SK-N-SH (cell line): ENCODE results near the gene PANK4. TPM values are rescaled to one million over a fixed set of nuclear protein-coding genes. Genes with fewer than 3 reads are reported as not detected.
A peak's percentile ranks its signal among the peaks of the same experiment; 100 is the strongest.

ENCODE experiments used
- CTCF ChIA-PET: fragments of 300-600, 350-600 bp; formaldehyde crosslinking; extraction: SDS; loops from one replicate; lab custom pipeline; 2021; lab: Yijun Ruan, JAX
- POLR2A ChIA-PET: fragments of 350-600 bp; sonication (Branson Sonifier 250); formaldehyde crosslinking; extraction: SDS; loops from one replicate; lab custom pipeline; 2020; ENCODE audit warnings: antibody characterized with exemption, inconsistent platforms; lab: Yijun Ruan, JAX
- DNase-seq: peaks from one replicate; pipeline ENCODE4 v3.0.0; 2012
- H2AFZ ChIP-seq: fragments of 200-600 bp; sonication (generic); 2 replicates; pipeline ENCODE4 v1.8.1; 2016; ENCODE audit warnings: antibody characterized with exemption, mild to moderate bottlenecking, low read depth
- H3F3A ChIP-seq: fragments of 200-600 bp; sonication (generic); replicated peaks from 2 replicates; pipeline ENCODE3; 2016; ENCODE audit warnings: antibody characterized with exemption, mild to moderate bottlenecking; ENCODE audit not compliant: insufficient read depth
- H3K27ac ChIP-seq, 2 experiments: fragments of 200-500 bp in 1 of 2; fragments of 200-600 bp in 1 of 2; sonication (Bioruptor generic) in 1 of 2; sonication (generic), shearing (Covaris generic) in 1 of 2; 2 replicates each; pipeline versions ENCODE4 v1.5.1 to v1.6.1; 2014 to 2016; ENCODE audit warnings: low read depth in 2 of 2, inconsistent platforms in 1 of 2, low read length in 1 of 2, mild to moderate bottlenecking in 1 of 2, mixed read lengths in 1 of 2
- H3K27me3 ChIP-seq: fragments of 200-600 bp; sonication (generic), shearing (Covaris generic); 2 replicates; pipeline ENCODE4 v1.6.1; 2016; ENCODE audit warnings: mixed run types; ENCODE audit not compliant: insufficient read depth
- H3K36me3 ChIP-seq, 2 experiments: fragments of 200-500 bp in 1 of 2; fragments of 200-600 bp in 1 of 2; sonication (Bioruptor generic) in 1 of 2; sonication (generic) in 1 of 2; replicated peaks in 1 of 2; 2 replicates each; pipeline versions ENCODE3 to v1.5.1; 2014 to 2016; ENCODE audit warnings: low read length in 1 of 2, mild to moderate bottlenecking in 1 of 2; ENCODE audit not compliant: insufficient read depth in 2 of 2, control insufficient read depth in 1 of 2
- H3K4me1 ChIP-seq, 2 experiments: fragments of 200-500 bp in 1 of 2; fragments of 200-600 bp in 1 of 2; sonication (Bioruptor generic) in 1 of 2; sonication (generic), shearing (Covaris generic) in 1 of 2; 2 replicates each; pipeline versions ENCODE4 v1.5.1 to v1.6.1; 2014 to 2016; ENCODE audit warnings: low read depth in 1 of 2, low read length in 1 of 2, mixed run types in 1 of 2; ENCODE audit not compliant: insufficient read depth in 2 of 2, control insufficient read depth in 1 of 2
- H3K4me2 ChIP-seq: fragments of 200-600 bp; sonication (generic), shearing (Covaris generic); 2 replicates; pipeline ENCODE4 v1.6.1; 2017; ENCODE audit warnings: mixed run types
- H3K4me3 ChIP-seq, 2 experiments: fragments of 200-500 bp in 1 of 2; fragments of 200-600 bp in 1 of 2; sonication (Bioruptor generic) in 1 of 2; sonication (generic), shearing (Covaris generic) in 1 of 2; 2 replicates each; pipeline versions ENCODE4 v1.5.1 to v1.8.1; 2014 to 2016; ENCODE audit warnings: low read depth in 2 of 2, inconsistent platforms in 1 of 2, low read length in 1 of 2, mild to moderate bottlenecking in 1 of 2, mixed read lengths in 1 of 2, moderate library complexity in 1 of 2
- H3K79me2 ChIP-seq: fragments of 200-600 bp; sonication (generic); 2 replicates; pipeline ENCODE4 v1.8.1; 2017; ENCODE audit warnings: mild to moderate bottlenecking; ENCODE audit not compliant: insufficient read depth
- H3K9ac ChIP-seq: fragments of 200-600 bp; sonication (generic); 2 replicates; pipeline ENCODE4 v1.6.1; 2017; ENCODE audit warnings: mixed run types
- H3K9me2 ChIP-seq: fragments of 200-600 bp; sonication (generic); 2 replicates; pipeline ENCODE4 v1.6.1; 2017; ENCODE audit warnings: mixed run types
- H3K9me3 ChIP-seq: fragments of 200-600 bp; sonication (generic); 2 replicates; pipeline ENCODE4 v1.6.1; 2017; ENCODE audit warnings: mixed run types, mild to moderate bottlenecking, moderate library complexity
- H4K20me1 ChIP-seq: fragments of 200-600 bp; sonication (generic); 2 replicates; pipeline ENCODE4 v1.6.1; 2017; ENCODE audit warnings: mild to moderate bottlenecking, mixed run types; ENCODE audit not compliant: insufficient read depth
- FOSL2 ChIP-seq: IDR thresholded peaks from 2 replicates; pipeline ENCODE4 v1.4.0; 2012; ENCODE audit warnings: low read depth, mild to moderate bottlenecking, moderate library complexity, borderline replicate concordance
- GABPA ChIP-seq: IDR thresholded peaks from 2 replicates; pipeline ENCODE4 v1.4.0; 2012; ENCODE audit warnings: low read depth, mild to moderate bottlenecking
- GATA2 ChIP-seq: sonication (generic); formaldehyde crosslinking; IDR thresholded peaks from 2 replicates; pipeline ENCODE4 v1.5.0; 2020; ENCODE audit warnings: mild to moderate bottlenecking, missing genetic modification reagents
- IRF3 ChIP-seq: fragments of 150-350 bp; IDR thresholded peaks from 2 replicates; pipeline ENCODE4 v1.6.1; 2016; ENCODE audit warnings: mild to moderate bottlenecking, low read depth, low read length
- JUND ChIP-seq: IDR thresholded peaks from 2 replicates; pipeline ENCODE4 v1.4.0; 2012
- MXI1 ChIP-seq: IDR thresholded peaks from 2 replicates; pipeline ENCODE4 v1.6.1; 2012; ENCODE audit warnings: mild to moderate bottlenecking, low read depth, low read length, improper control_type of control experiment
- RAD21 ChIP-seq: IDR thresholded peaks from 2 replicates; pipeline ENCODE4 v1.6.1; 2012; ENCODE audit warnings: mild to moderate bottlenecking, low read length
- RCOR1 ChIP-seq: fragments of 150-350 bp; IDR thresholded peaks from 2 replicates; pipeline ENCODE4 v1.6.1; 2017; ENCODE audit warnings: antibody characterized with exemption, low read length
- RFX5 ChIP-seq: IDR thresholded peaks from 2 replicates; pipeline ENCODE4 v1.6.1; 2012; ENCODE audit warnings: mild to moderate bottlenecking, improper control_type of control experiment, low read length
- RXRA ChIP-seq: IDR thresholded peaks from 2 replicates; pipeline ENCODE4 v1.4.0; 2012; ENCODE audit warnings: low read depth, mild to moderate bottlenecking, borderline replicate concordance
- SMC3 ChIP-seq: IDR thresholded peaks from 2 replicates; pipeline ENCODE4 v1.6.1; 2012; ENCODE audit warnings: low read depth, low read length, improper control_type of control experiment
- TEAD4 ChIP-seq: IDR thresholded peaks from 2 replicates; pipeline ENCODE4 v1.4.0; 2012; ENCODE audit warnings: mild to moderate bottlenecking, borderline replicate concordance; ENCODE audit not compliant: insufficient read depth
- USF1 ChIP-seq: IDR thresholded peaks from 2 replicates; pipeline ENCODE4 v1.4.0; 2012; ENCODE audit warnings: low read depth, borderline replicate concordance
- YY1 ChIP-seq: IDR thresholded peaks from 2 replicates; pipeline ENCODE4 v1.4.0; 2012; ENCODE audit warnings: low read depth, mild to moderate bottlenecking
- ZBTB33 ChIP-seq: IDR thresholded peaks from 2 replicates; pipeline ENCODE4 v1.4.0; 2012; ENCODE audit warnings: low read depth, borderline replicate concordance
- WGBS: methylation state at CpG from one replicate; pipeline ENCODE4 v1.1.6; 2017; ENCODE audit warnings: low lambda C conversion rate; 5-methylcytosine and 5-hydroxymethylcytosine counted together
- polyA plus RNA-seq, 3 experiments: library from polyadenylated mRNA; depleted of rRNA; stranded (reverse); fragments of >200 nt; gene quantifications; 2 replicates each; pipeline ENCODE4 v1.2.3, GENCODE V29; 2012

PANK4 gene
- polyA plus RNA-seq, 1 of the 3 experiments (the other 2 are of a cell fraction) = 16.6 TPM

- no peaks in the 10 kb centered on the region for H3F3A ChIP-seq
- H3K36me3 ChIP-seq = no peaks in the 10 kb centered on the region
- TF ChIP-seq RAD21 = no peak
- TF ChIP-seq RCOR1 = no peak
- no peak for TF ChIP-seq SMC3
- no peak for TF ChIP-seq FOSL2
- TF ChIP-seq TEAD4 = no peak
- no peak for TF ChIP-seq JUND
- TF ChIP-seq RFX5 = no peak
- no peak for TF ChIP-seq YY1
- no peak for TF ChIP-seq GATA2 (CRISPR knock-in tag)
- no peak for TF ChIP-seq RXRA
- no peak for TF ChIP-seq GABPA
- TF ChIP-seq USF1 = no peak
- TF ChIP-seq IRF3 = no peak
- TF ChIP-seq MXI1 = no peak
- TF ChIP-seq ZBTB33 = no peak
- no peak within 1 kb of the TSS for H3K4me3 ChIP-seq
- H3K27ac ChIP-seq = peak within 1 kb of the TSS in 1 of 2 experiments; percentile 96; a peak in 2 of 4 replicates
- peaks cover 0 to 99% of the 10 kb centered on the region in 2 experiments; a peak in 1 of 4 replicates for H3K4me1 ChIP-seq
- H3K27me3 ChIP-seq = no peaks in the 10 kb centered on the region
- no peak within 1 kb of the TSS for H3K4me2 ChIP-seq
- POLR2A ChIA-PET = interaction anchor here (2.3 kb wide), 1 partner anchor 67 kb away, joined by 17 read pairs; no protein-coding TSS in a partner anchor
- no peaks in the 10 kb centered on the region for H4K20me1 ChIP-seq
- H3K9me3 ChIP-seq = no peaks in the 10 kb centered on the region
- no peak within 1 kb of the TSS for H3K9ac ChIP-seq
- no peak for DNase-seq
- H3K79me2 ChIP-seq = no peaks in the 10 kb centered on the region
- WGBS = 70% methylated on average over 10 of the region's 34 CpGs
- H3K9me2 ChIP-seq = no peaks in the 10 kb centered on the region
- CTCF ChIA-PET = interaction anchor here (0.9 to 1.6 kb wide), 5 partner anchors 16 to 71 kb away, joined by 3 to 6 read pairs (median 4); no protein-coding TSS in a partner anchor
- no peak within 1 kb of the TSS for H2AFZ ChIP-seq
Measured at GRCh38 chr1:2476061-2476999, 50.1 kb downstream of the PANK4 start, which contains the start of gene PLCH2. Gene PLCH2, plus strand, starts transcription at chr1:2476289. Its CDS starts 300 bp downstream, at chr1:2476589.
